SU-DHL-6 (cell line): ENCODE measurements around the gene CFAP99.

Source experiments
- CTCF ChIP-seq: fragments of 200-600 bp; sonication (generic); IDR thresholded peaks from one replicate; pipeline ENCODE4 v1.5.1; 2017; ENCODE audit warnings: antibody characterized with exemption, mild to moderate bottlenecking, low read length, moderate library complexity; ENCODE audit not compliant: insufficient read depth, poor library complexity, severe bottlenecking
- EZH2phosphoT487 ChIP-seq: fragments of 200-600 bp; sonication (generic), shearing (Covaris generic); conservative IDR thresholded peaks from 2 replicates; pipeline ENCODE4 v1.6.1; 2018; ENCODE audit warnings: mild to moderate bottlenecking, antibody characterized with exemption, low read length, moderate library complexity, mixed read lengths

GRCh38 chr4:2390146-2390545, 28.6 kb upstream of the CFAP99 start:
- no peak for TF ChIP-seq CTCF
- TF ChIP-seq EZH2phosphoT487, result no peak
